ENCODE measurements around the gene TBPL1.

TBPL1 gene

GRCh38 chr6:134007077-134007476 lies 54.1 kb downstream of the TBPL1 start:
- no peak for DNase-seq (ENCODE audit: low read depth)

- DNase-seq (ENCODE audit: low read depth) = no peak
These were observed 56.9 kb downstream of the TBPL1 start for GRCh38 chr6:134009876-134010275.

GRCh38 chr6:134010400-134010799 lies 57.4 kb downstream of the TBPL1 start:
- DNase-seq (ENCODE audit: low read depth) = no peak

- no peak for DNase-seq (ENCODE audit: low read depth)
These were observed 58.0 kb downstream of the TBPL1 start for GRCh38 chr6:134010974-134011373.

GRCh38 chr6:134014588-134015137 lies 61.6 kb downstream of the TBPL1 start:
- DNase-seq (ENCODE audit: low read depth) = no peak

- DNase-seq (ENCODE audit: low read depth) = no peak
These were observed 62.9 kb downstream of the TBPL1 start for GRCh38 chr6:134015719-134016557.

- DNase-seq (ENCODE audit: low read depth) = no peak
These were observed 63.5 kb downstream of the TBPL1 start for GRCh38 chr6:134016558-134016814.

GRCh38 chr6:134020071-134020470 lies 67.0 kb downstream of the TBPL1 start:
- no peak for DNase-seq (ENCODE audit: low read depth)

GRCh38 chr6:134020543-134020942 lies 67.5 kb downstream of the TBPL1 start:
- DNase-seq (ENCODE audit: low read depth) = no peak

- DNase-seq (ENCODE audit: low read depth) = no peak
These were observed 67.9 kb downstream of the TBPL1 start for GRCh38 chr6:134020968-134021367.

- no peak for DNase-seq (ENCODE audit: low read depth)
These were observed 68.5 kb downstream of the TBPL1 start for GRCh38 chr6:134021396-134022122.

GRCh38 chr6:134022650-134023049 lies 69.6 kb downstream of the TBPL1 start:
- no peak for DNase-seq (ENCODE audit: low read depth)

- DNase-seq (ENCODE audit: low read depth) = no peak
These were observed 73.6 kb downstream of the TBPL1 start for GRCh38 chr6:134026597-134026996.

GRCh38 chr6:134028438-134028837 lies 75.4 kb downstream of the TBPL1 start:
- no peak for DNase-seq (ENCODE audit: low read depth)

- DNase-seq (ENCODE audit: low read depth) = no peak
These were observed 76.8 kb downstream of the TBPL1 start for GRCh38 chr6:134029495-134030455.

GRCh38 chr6:134031696-134032255 lies 78.8 kb downstream of the TBPL1 start:
- DNase-seq (ENCODE audit: low read depth) = no peak

- DNase-seq (ENCODE audit: low read depth) = no peak
These were observed 81.5 kb downstream of the TBPL1 start for GRCh38 chr6:134034478-134034877.

GRCh38 chr6:134034961-134035822 lies 82.2 kb downstream of the TBPL1 start:
- no peak for DNase-seq (ENCODE audit: low read depth)

GRCh38 chr6:134035823-134036296 lies 82.8 kb downstream of the TBPL1 start:
- DNase-seq (ENCODE audit: low read depth) = no peak

GRCh38 chr6:134039116-134039515 lies 86.1 kb downstream of the TBPL1 start:
- DNase-seq (ENCODE audit: low read depth) = no peak
